OCI-LY3 (cell line): ENCODE measurements around the gene TMEM132C.

Experiments used
- H2AFZ ChIP-seq: fragments of 200-600, 300-600 bp; shearing (Covaris generic); 2 replicates; pipeline ENCODE4 v1.6.0; 2014; ENCODE audit warnings: antibody characterized with exemption, low read depth, low read length
- H3K27ac ChIP-seq: fragments of 200-600, 300-600 bp; sonication (generic); 2 replicates; pipeline ENCODE4 v1.5.1; 2014; ENCODE audit warnings: mild to moderate bottlenecking, low read length, moderate library complexity, mixed read lengths
- H3K27me3 ChIP-seq: fragments of 200-600, 300-600 bp; sonication (generic); 2 replicates; pipeline ENCODE4 v1.6.1; 2014; ENCODE audit warnings: low read depth, low read length, mixed read lengths
- H3K36me3 ChIP-seq: fragments of 200-600, 300-600 bp; sonication (generic); replicated peaks from 2 replicates; pipeline ENCODE3; 2014; ENCODE audit warnings: low read depth, low read length, mixed read lengths
- H3K4me1 ChIP-seq: fragments of 300-600, 200-600 bp; sonication (generic); 2 replicates; pipeline ENCODE4 v1.6.1; 2014; ENCODE audit warnings: low read length, mixed read lengths
- H3K4me2 ChIP-seq: fragments of 200-600, 300-600 bp; sonication (generic); 2 replicates; pipeline ENCODE4 v1.6.1; 2014; ENCODE audit warnings: low read length, mixed read lengths
- H3K4me3 ChIP-seq: fragments of 300-600, 200-600 bp; sonication (generic); 2 replicates; pipeline ENCODE4 v1.5.1; 2014; ENCODE audit warnings: antibody characterized with exemption, mild to moderate bottlenecking, low read length, moderate library complexity
- H3K79me2 ChIP-seq: fragments of 300-600, 200-600 bp; shearing (Covaris generic); 2 replicates; pipeline ENCODE4 v1.6.1; 2014; ENCODE audit warnings: mild to moderate bottlenecking, low read length, mixed read lengths
- H3K9ac ChIP-seq: fragments of 300-600, 200-600 bp; shearing (Covaris generic); 2 replicates; pipeline ENCODE4 v1.6.0; 2014; ENCODE audit warnings: mild to moderate bottlenecking, low read length, moderate library complexity
- H3K9me3 ChIP-seq: fragments of 200-600, 300-600 bp; shearing (Covaris generic); 2 replicates; pipeline ENCODE4 v1.6.1; 2014; ENCODE audit warnings: low read length, mixed read lengths; ENCODE audit not compliant: insufficient read depth
- H4K20me1 ChIP-seq: fragments of 200-600, 300-600 bp; sonication (generic); 2 replicates; pipeline ENCODE4 v1.6.1; 2016; ENCODE audit warnings: low read length, mixed read lengths; ENCODE audit not compliant: insufficient read depth
- EZH2phosphoT487 ChIP-seq: fragments of 200-600 bp; shearing (Covaris generic); IDR thresholded peaks from 2 replicates; pipeline ENCODE4 v1.6.1; 2018; ENCODE audit warnings: antibody characterized with exemption, mixed run types, low read depth
- TF ChIP-seq, protein P1 (sequence below): fragments of 200-600, 300-600 bp; sonication (generic); IDR thresholded peaks from 2 replicates; pipeline ENCODE4 v1.5.1; 2014; ENCODE audit warnings: antibody characterized with exemption, low read length, low read depth

The TMEM132C gene

DNA sequence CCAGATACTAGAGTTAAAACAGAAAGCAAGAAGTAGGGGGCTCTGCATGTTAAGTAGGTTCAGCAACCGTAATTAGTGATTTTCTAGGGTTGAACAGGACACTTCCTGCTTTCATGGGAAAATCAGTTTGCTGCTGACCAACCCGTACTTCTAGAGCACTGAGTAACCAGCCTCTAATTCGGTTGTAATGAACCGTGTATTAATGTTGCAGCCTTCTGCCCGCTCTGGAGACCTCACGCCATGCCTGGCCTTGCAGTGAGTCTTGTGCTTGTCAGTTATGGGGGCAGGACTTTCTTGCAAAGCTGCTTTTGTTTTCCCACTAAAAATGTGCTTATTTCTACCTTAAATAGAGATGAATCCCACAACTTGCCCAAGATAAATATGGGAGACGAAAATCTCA lies 89.6 kb downstream of the TMEM132C start:
- H3K4me1 ChIP-seq: no peaks in the 10 kb centered on the region
- H3K9ac ChIP-seq: no peak overlapping the region
- H3K79me2 ChIP-seq: no peaks in the 10 kb centered on the region
- H3K27ac ChIP-seq: no peak overlapping the region
- H3K9me3 ChIP-seq: peaks cover 5% of the 10 kb centered on the region; the same call in 1 of the 2 replicates
- no peaks in the 10 kb centered on the region for H3K36me3 ChIP-seq
- H2AFZ ChIP-seq: no peak overlapping the region
- TF ChIP-seq, protein P1, sequence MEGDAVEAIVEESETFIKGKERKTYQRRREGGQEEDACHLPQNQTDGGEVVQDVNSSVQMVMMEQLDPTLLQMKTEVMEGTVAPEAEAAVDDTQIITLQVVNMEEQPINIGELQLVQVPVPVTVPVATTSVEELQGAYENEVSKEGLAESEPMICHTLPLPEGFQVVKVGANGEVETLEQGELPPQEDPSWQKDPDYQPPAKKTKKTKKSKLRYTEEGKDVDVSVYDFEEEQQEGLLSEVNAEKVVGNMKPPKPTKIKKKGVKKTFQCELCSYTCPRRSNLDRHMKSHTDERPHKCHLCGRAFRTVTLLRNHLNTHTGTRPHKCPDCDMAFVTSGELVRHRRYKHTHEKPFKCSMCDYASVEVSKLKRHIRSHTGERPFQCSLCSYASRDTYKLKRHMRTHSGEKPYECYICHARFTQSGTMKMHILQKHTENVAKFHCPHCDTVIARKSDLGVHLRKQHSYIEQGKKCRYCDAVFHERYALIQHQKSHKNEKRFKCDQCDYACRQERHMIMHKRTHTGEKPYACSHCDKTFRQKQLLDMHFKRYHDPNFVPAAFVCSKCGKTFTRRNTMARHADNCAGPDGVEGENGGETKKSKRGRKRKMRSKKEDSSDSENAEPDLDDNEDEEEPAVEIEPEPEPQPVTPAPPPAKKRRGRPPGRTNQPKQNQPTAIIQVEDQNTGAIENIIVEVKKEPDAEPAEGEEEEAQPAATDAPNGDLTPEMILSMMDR: no peak
- no peak for TF ChIP-seq EZH2phosphoT487
- no peak overlapping the region for H3K4me3 ChIP-seq
- no peak overlapping the region for H3K4me2 ChIP-seq
- no peaks in the 10 kb centered on the region for H4K20me1 ChIP-seq
- H3K27me3 ChIP-seq: peaks cover 20% of the 10 kb centered on the region

DNA sequence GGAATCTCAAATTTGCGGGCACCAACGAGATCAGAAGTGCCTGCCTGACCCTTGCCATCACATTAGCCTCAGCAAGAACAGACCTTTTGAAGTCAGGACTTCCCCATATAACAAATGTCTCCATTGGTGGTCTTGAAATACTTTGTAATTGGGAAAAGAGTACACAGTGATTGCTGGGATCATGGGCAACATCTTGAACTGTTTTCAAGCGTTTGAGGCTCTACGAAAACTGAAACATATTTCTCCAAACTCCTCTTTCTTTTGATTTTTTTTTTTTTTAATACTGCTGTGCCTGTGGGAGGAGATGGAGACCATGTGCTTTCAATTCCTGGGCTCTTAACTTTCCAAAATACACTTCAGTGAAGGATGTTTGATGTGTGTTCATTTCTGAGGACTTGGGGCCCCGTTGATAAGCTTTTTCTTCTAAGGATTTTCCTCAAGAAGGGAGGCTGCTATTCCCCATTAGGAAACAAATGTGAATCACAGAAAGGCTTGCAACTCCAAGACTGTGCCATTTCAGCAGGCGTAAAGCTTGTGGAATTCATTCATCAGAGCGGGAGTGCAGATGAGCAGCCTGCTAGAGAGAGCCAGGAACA lies 94.5 kb downstream of the TMEM132C start:
- TF ChIP-seq, protein P1: no peak
- no peak for TF ChIP-seq EZH2phosphoT487
- no peak overlapping the region for H3K4me3 ChIP-seq
- no peak overlapping the region for H3K9ac ChIP-seq

DNA sequence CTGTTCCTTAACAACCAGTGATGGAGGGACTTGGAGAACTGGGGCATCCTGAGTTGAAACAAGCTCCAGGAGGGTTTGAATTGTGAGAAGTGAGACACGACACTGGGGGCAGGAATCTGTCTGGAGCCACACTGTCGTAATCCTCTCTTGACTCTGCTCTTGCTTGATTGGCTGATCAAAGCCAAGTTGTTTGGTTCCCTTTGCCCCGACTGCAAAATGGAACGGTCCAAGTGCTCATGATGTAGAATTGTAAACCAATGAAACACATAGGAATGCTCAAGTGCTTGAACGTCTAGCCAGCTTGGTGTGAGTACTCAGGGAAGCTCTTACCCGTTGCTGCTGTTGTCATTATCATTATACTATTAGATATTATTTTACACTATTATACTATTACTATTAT lies 98.1 kb downstream of the TMEM132C start:
- no peak for TF ChIP-seq EZH2phosphoT487
- TF ChIP-seq, protein P1: no peak
- H3K27ac ChIP-seq: no peak overlapping the region
- no peaks in the 10 kb centered on the region for H4K20me1 ChIP-seq
- no peaks in the 10 kb centered on the region for H3K4me1 ChIP-seq
- H3K27me3 ChIP-seq: peaks cover 25% of the 10 kb centered on the region
- H3K4me3 ChIP-seq: no peak overlapping the region
- H3K36me3 ChIP-seq: no peaks in the 10 kb centered on the region
- H3K9me3 ChIP-seq: no peaks in the 10 kb centered on the region
- H3K9ac ChIP-seq: no peak overlapping the region
- no peaks in the 10 kb centered on the region for H3K79me2 ChIP-seq
- no peak overlapping the region for H2AFZ ChIP-seq
- no peak overlapping the region for H3K4me2 ChIP-seq

More for the DNA sequence above, 94.5 kb downstream of the TMEM132C start:
- no peak overlapping the region for H3K4me2 ChIP-seq
- no peak overlapping the region for H3K27ac ChIP-seq
- no peaks in the 10 kb centered on the region for H4K20me1 ChIP-seq
- no peak overlapping the region for H2AFZ ChIP-seq
- no peaks in the 10 kb centered on the region for H3K4me1 ChIP-seq
- H3K27me3 ChIP-seq: peaks cover 25% of the 10 kb centered on the region
- no peaks in the 10 kb centered on the region for H3K36me3 ChIP-seq
- no peaks in the 10 kb centered on the region for H3K9me3 ChIP-seq
- no peaks in the 10 kb centered on the region for H3K79me2 ChIP-seq

DNA sequence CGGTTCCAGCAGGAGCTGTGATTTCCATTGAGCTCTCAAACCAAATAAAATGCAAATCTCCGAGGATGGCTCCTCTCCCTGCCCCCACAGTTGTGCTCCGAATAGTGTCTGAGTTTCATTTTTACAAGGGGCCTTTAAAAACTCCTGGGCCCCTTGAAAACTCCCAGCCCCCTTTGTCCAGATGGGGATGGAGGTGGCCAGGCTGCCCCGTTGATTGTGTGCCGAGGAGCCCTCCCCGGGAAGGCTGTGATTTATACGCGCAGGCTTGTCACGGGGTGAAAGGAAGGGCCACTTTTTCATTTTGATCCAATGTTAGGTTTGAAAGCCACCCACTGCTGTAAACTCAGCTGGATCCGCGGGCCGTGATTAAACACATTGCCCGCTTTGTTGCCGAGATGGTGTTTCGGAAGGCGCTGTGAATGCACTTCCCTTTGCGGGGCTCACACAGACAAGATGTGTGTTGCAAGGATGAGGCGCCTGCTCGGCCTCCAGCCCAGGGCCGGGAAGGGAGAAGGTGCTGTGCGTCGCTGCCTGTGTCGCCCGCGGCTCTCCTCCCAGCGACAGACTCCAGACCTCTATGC lies 98.8 kb downstream of the TMEM132C start:
- Histone ChIP-seq H3K27me3 (peaks cover 21% of the 10 kb centered on the region), H3K36me3 (no peaks in the 10 kb centered on the region), H3K4me1 (no peaks in the 10 kb centered on the region), H3K79me2 (no peaks in the 10 kb centered on the region), H4K20me1 (no peaks in the 10 kb centered on the region), H3K4me3 (no peak overlapping the region), H3K27ac (no peak overlapping the region), H3K4me2 (no peak overlapping the region), H3K9ac (no peak overlapping the region), H2AFZ (no peak overlapping the region), H3K9me3 (no peaks in the 10 kb centered on the region)
- TF ChIP-seq EZH2phosphoT487: no peak
- TF ChIP-seq, protein P1: no peak
